Right renal pelvis (tissue), 4 donors: ENCODE results near the gene DDX10. TPM values are rescaled to one million over a fixed set of nuclear protein-coding genes. Genes with fewer than 3 reads are reported as not detected.
"Not testable (repeated sequence)": the region's sequence is repeated elsewhere in the genome, so short reads cannot be mapped to it uniquely, and the experiment has no call there.

Experiments
- DNase-seq, 4 donors: peaks; one replicate each; pipeline ENCODE4 v3.0.0-alpha.2; 2013; ENCODE audit warnings: low read depth in 4 of 4, low spot score in 3 of 4, missing footprints in 1 of 4
- polyA plus RNA-seq, 4 donors: library from polyadenylated mRNA; unstranded; fragments of 120-200 nt; gene quantifications; one replicate each; pipeline ENCODE4 v1.2.1, GENCODE V29; 2013; ENCODE audit not compliant: insufficient read length in 4 of 4

DDX10 gene
- polyA plus RNA-seq, 4 donors, result 79.7 to 91.2 (median 86.1) TPM

- no peak for DNase-seq
Measured at GRCh38 chr11:108713076-108713790, 48.4 kb downstream of the DDX10 start.

GRCh38 chr11:108715239-108715638, 50.4 kb downstream of the DDX10 start:
- no peak for DNase-seq

GRCh38 chr11:108718466-108718865, 53.6 kb downstream of the DDX10 start:
- DNase-seq, result no peak

GRCh38 chr11:108724974-108725689, 60.3 kb downstream of the DDX10 start:
- DNase-seq, result no peak

- DNase-seq, result no peak
Measured at GRCh38 chr11:108726077-108726800, 61.4 kb downstream of the DDX10 start.

- DNase-seq, result no peak
Measured at GRCh38 chr11:108727665-108728064, 62.8 kb downstream of the DDX10 start.

- no peak for DNase-seq
Measured at GRCh38 chr11:108729227-108729871, 64.5 kb downstream of the DDX10 start.

- no peak for DNase-seq
Measured at GRCh38 chr11:108732395-108732794, 67.5 kb downstream of the DDX10 start.

- DNase-seq, result no peak
Measured at GRCh38 chr11:108733479-108734116, 68.7 kb downstream of the DDX10 start.

- no peak for DNase-seq
Measured at GRCh38 chr11:108734283-108734682, 69.4 kb downstream of the DDX10 start.

GRCh38 chr11:108734956-108735559, 70.2 kb downstream of the DDX10 start:
- no peak for DNase-seq

GRCh38 chr11:108740132-108740531, 75.3 kb downstream of the DDX10 start:
- DNase-seq, result not testable (repeated sequence)

- no peak for DNase-seq
Measured at GRCh38 chr11:108743851-108744250, 79.0 kb downstream of the DDX10 start.

GRCh38 chr11:108748968-108749367, 84.1 kb downstream of the DDX10 start:
- no peak for DNase-seq

GRCh38 chr11:108751444-108751843, 86.6 kb downstream of the DDX10 start:
- DNase-seq, result no peak

- no peak for DNase-seq
Measured at GRCh38 chr11:108752297-108752751, 87.5 kb downstream of the DDX10 start.

- DNase-seq, result no peak
Measured at GRCh38 chr11:108754901-108755625, 90.2 kb downstream of the DDX10 start.

GRCh38 chr11:108757630-108758029, 92.8 kb downstream of the DDX10 start:
- no peak for DNase-seq

GRCh38 chr11:108758458-108758857, 93.6 kb downstream of the DDX10 start:
- no peak for DNase-seq
